ENCODE results near the gene NIM1K. TPM values are rescaled to one million over a fixed set of nuclear protein-coding genes. Genes with fewer than 3 reads are reported as not detected.

NIM1K gene
- total RNA-seq, 2 donors from 2014 or later = 0.43 to 0.48 TPM

DNA sequence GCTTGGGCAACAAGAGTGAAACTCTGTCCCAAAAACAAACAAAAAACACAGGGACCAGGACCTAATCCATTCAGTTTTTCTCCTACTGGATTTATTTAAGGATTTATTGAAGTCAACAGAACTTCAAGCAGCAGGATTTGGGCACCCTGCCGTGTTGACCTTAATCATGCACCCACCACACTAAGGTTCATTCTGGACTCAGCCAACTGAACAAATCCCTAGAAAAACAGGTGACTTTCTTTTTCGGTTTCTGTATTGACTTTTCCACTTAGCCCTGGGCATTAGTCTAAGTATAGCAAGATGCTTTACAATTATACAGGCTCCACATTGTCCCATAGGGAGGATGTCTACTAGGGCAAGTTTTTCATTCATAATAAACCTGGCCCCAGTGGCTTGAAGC, 41.3 kb upstream of the NIM1K start:
- no peak overlapping the region for H3K27ac ChIP-seq
- H3K4me3 ChIP-seq = no peak overlapping the region
- peaks cover 0 to 12% of the 10 kb centered on the region in 2 donors for H3K4me1 ChIP-seq
- TF ChIP-seq, protein P1, sequence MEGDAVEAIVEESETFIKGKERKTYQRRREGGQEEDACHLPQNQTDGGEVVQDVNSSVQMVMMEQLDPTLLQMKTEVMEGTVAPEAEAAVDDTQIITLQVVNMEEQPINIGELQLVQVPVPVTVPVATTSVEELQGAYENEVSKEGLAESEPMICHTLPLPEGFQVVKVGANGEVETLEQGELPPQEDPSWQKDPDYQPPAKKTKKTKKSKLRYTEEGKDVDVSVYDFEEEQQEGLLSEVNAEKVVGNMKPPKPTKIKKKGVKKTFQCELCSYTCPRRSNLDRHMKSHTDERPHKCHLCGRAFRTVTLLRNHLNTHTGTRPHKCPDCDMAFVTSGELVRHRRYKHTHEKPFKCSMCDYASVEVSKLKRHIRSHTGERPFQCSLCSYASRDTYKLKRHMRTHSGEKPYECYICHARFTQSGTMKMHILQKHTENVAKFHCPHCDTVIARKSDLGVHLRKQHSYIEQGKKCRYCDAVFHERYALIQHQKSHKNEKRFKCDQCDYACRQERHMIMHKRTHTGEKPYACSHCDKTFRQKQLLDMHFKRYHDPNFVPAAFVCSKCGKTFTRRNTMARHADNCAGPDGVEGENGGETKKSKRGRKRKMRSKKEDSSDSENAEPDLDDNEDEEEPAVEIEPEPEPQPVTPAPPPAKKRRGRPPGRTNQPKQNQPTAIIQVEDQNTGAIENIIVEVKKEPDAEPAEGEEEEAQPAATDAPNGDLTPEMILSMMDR (IDR thresholded peaks at IDR 0.05) = no peak
- H3K9me3 ChIP-seq = no peaks in the 10 kb centered on the region
- no peaks in the 10 kb centered on the region for H3K36me3 ChIP-seq
- DNase-seq (ENCODE audit: low spot score) = no peak
- H3K27me3 ChIP-seq = no peaks in the 10 kb centered on the region

DNA sequence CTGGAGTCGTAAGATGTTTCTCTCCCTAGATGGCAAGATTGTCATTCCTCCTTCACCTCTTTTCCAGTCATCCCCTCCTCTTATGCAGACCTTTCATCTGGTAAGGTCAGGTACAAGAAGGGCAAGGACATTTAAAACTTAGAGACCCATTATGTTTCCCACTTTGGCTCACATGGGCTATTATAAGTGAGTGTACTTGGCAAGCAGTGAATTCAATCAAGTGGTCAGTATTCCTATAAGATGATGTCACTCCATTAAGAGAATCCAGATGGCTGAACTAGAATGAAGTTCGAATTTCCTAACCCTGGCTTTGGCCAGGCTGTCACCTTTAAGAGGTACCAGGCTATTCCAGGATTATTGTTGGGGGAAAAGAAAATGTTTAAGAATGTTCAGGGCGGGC, 39.1 kb upstream of the NIM1K start:
- Histone ChIP-seq H3K4me3 (no peak overlapping the region), H3K27ac (no peak overlapping the region), H3K9me3 (no peaks in the 10 kb centered on the region), H3K36me3 (no peaks in the 10 kb centered on the region), H3K27me3 (no peaks in the 10 kb centered on the region), H3K4me1 (peaks cover 0 to 19% of the 10 kb centered on the region in 2 donors)
- no peak for DNase-seq (ENCODE audit: low spot score)
- TF ChIP-seq, protein P1 (IDR thresholded peaks at IDR 0.05) = no peak

DNA sequence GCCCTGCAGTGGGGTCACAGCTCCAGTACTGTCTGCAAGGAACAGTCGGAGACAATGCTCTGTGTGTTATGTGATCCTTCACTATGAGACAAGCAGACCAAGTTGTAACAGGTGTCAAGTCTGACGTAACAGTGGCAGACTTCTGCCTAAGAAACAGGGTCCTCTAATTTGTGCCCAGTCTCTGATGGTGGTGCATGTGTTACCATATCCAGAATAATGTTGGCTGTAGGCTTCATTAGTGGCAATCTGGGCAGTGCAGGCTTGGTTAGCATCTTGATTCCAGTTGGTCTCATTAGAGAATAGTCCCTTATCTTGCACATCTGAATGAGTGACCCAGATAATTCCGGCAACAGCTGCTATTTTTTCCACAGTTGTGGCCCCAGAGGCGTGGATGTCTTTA, 37.6 kb upstream of the NIM1K start:
- Histone ChIP-seq H3K27me3 (no peaks in the 10 kb centered on the region), H3K9me3 (no peaks in the 10 kb centered on the region), H3K4me1 (peaks cover 0 to 19% of the 10 kb centered on the region in 2 donors), H3K27ac (no peak overlapping the region), H3K4me3 (no peak overlapping the region), H3K36me3 (no peaks in the 10 kb centered on the region)
- DNase-seq (ENCODE audit: low spot score) = no peak
- TF ChIP-seq, protein P1 (IDR thresholded peaks at IDR 0.05) = no peak

GRCh38 chr5:43155394-43156096, 36.5 kb upstream of the NIM1K start:
- H3K27ac ChIP-seq = no peak overlapping the region
- H3K27me3 ChIP-seq = no peaks in the 10 kb centered on the region
- TF ChIP-seq, protein P1 (IDR thresholded peaks at IDR 0.05) = no peak
- H3K4me1 ChIP-seq = peaks cover 0 to 19% of the 10 kb centered on the region in 2 donors
- no peak overlapping the region for H3K4me3 ChIP-seq
- no peak for DNase-seq (ENCODE audit: low spot score)
- no peaks in the 10 kb centered on the region for H3K36me3 ChIP-seq
- no peaks in the 10 kb centered on the region for H3K9me3 ChIP-seq

DNA sequence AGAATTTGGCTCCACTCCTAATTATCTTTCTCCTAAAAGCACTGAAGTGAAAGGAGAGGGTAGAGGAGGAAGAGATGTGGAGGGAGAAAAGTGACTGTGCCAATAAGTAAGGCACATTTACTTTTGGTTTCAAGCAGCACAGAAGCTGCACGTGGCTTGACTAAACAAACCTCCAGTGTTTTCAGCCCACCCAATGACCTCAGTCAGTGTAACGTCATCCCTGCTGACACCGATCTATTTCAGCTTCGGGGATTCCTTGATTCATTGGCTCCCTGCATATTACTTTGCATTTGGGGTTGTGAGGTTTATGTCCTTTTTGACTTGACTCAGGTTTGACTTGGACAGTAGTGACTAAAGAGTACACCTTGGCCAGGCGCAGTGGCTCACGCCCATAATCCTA, 35.6 kb upstream of the NIM1K start:
- TF ChIP-seq, protein P1 (IDR thresholded peaks at IDR 0.05) = no peak
- Histone ChIP-seq H3K4me1 (peaks cover 0 to 19% of the 10 kb centered on the region in 2 donors), H3K4me3 (no peak overlapping the region), H3K9me3 (no peaks in the 10 kb centered on the region), H3K27me3 (no peaks in the 10 kb centered on the region), H3K27ac (no peak overlapping the region), H3K36me3 (peaks cover 7% of the 10 kb centered on the region)
- DNase-seq (ENCODE audit: low spot score) = no peak

GRCh38 chr5:43157068-43157467, 35.0 kb upstream of the NIM1K start:
- peaks cover 0 to 19% of the 10 kb centered on the region in 2 donors for H3K4me1 ChIP-seq
- H3K27ac ChIP-seq = no peak overlapping the region
- no peaks in the 10 kb centered on the region for H3K27me3 ChIP-seq
- no peak for DNase-seq (ENCODE audit: low spot score)
- H3K36me3 ChIP-seq = peaks cover 12% of the 10 kb centered on the region
- H3K4me3 ChIP-seq = no peak overlapping the region
- no peaks in the 10 kb centered on the region for H3K9me3 ChIP-seq
- TF ChIP-seq, protein P1 (IDR thresholded peaks at IDR 0.05) = no peak

All from right atrium auricular region (tissue), 2 donors.